Activated naive CD4-positive, alpha-beta T cell treated with anti-CD3 and anti-CD28 coated beads for 36 hours (primary cell): Measurements from ENCODE around the gene PRM3. TPM values are rescaled to one million over a fixed set of nuclear protein-coding genes. Genes with fewer than 3 reads are reported as not detected.

Experiments used
- CTCF ChIA-PET: fragments of 350-600 bp; sonication (Branson Sonifier 250); formaldehyde crosslinking; loops from one replicate; lab custom pipeline; 2021; ENCODE audit warnings: antibody characterized with exemption; lab: Charles Lee
- DNase-seq: peaks from one replicate; pipeline ENCODE4 v3.0.0-alpha.2; 2020
- H3K27ac Mint-ChIP-seq: one replicate; pipeline ENCODE4 v1.8.0; 2021; ENCODE audit warnings: mild to moderate bottlenecking, mixed read lengths
- H3K27me3 Mint-ChIP-seq: one replicate; pipeline ENCODE4 v1.8.0; 2021; ENCODE audit warnings: low read depth, mixed read lengths
- H3K36me3 Mint-ChIP-seq: one replicate; pipeline ENCODE4 v1.8.0; 2021; ENCODE audit warnings: low read depth, mixed read lengths
- H3K4me1 Mint-ChIP-seq: one replicate; pipeline ENCODE4 v1.8.0; 2021; ENCODE audit warnings: low read depth, mixed read lengths
- H3K4me3 Mint-ChIP-seq: one replicate; pipeline ENCODE4 v1.8.0; 2021; ENCODE audit warnings: mild to moderate bottlenecking, moderate library complexity, mixed read lengths
- H3K9me3 Mint-ChIP-seq: one replicate; pipeline ENCODE4 v1.8.0; 2021; ENCODE audit warnings: mixed read lengths
- intact Hi-C: fragments of 100-400 bp; cut with micrococcal nuclease; formaldehyde crosslinking; loops from one replicate; pipeline ENCODE4 v1.15.1; 2023
- total RNA-seq, 2 experiments: library from RNA; stranded (reverse); gene quantifications; one replicate each; pipeline ENCODE4 v1.2.3, GENCODE V29; 2021

Gene PRM3, protein sequence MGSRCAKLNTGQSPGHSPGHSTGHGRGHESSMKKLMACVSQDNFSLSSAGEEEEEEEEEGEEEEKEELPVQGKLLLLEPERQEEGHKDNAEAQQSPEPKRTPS
- not detected for total RNA-seq

DNA sequence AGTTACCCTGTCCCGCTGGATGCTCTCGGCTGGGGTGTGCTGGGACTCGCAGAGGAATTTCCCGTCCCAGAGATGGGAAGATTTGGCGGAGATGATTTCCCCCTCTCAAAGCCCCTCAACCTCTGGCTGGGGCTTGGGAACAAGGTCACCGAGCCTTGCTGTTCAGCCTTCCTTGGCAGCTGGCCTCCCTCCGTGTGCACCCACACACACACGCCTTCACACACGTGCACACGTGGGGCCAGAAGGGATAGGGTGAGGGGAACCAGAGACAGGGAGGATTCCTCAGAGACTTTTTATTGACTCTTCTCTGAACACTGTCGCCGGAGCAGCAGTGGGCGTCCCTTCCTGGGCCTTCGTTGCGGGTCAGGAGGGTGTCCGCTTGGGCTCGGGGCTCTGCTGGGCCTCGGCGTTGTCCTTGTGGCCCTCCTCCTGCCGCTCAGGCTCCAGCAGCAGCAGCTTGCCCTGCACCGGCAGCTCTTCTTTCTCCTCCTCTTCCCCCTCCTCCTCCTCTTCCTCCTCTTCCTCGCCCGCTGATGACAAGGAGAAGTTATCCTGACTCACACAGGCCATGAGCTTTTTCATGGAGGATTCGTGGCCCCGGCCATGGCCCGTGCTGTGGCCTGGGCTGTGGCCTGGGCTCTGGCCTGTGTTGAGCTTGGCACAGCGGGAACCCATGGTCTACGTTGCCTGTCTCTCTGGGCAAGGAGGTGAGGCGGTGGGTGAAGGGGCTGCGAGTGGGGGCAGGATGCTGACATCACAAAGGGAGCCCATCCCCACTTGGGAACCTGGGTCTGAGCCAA is at the start of gene PRM3:
TSS of gene PRM3 (minus strand) at position 709 of the 800 bp plus-strand sequence. CDS start at position 675, 34 bp downstream.
- CTCF ChIA-PET, result interaction anchor here (0.7 to 1.6 kb wide), 2 partner anchors 99 to 124 kb away, joined by 3 read pairs; no protein-coding TSS in a partner anchor
- peaks cover 1% of the 10 kb centered on the region for H3K4me1 Mint-ChIP-seq
- intact Hi-C loops, result no loop called here
- no peak within 1 kb of the TSS for H3K27ac Mint-ChIP-seq
- no peaks in the 10 kb centered on the region for H3K36me3 Mint-ChIP-seq
- no peak within 1 kb of the TSS for H3K4me3 Mint-ChIP-seq
- DNase-seq, result no peak
- H3K9me3 Mint-ChIP-seq, result no peaks in the 10 kb centered on the region
- no peaks in the 10 kb centered on the region for H3K27me3 Mint-ChIP-seq

DNA sequence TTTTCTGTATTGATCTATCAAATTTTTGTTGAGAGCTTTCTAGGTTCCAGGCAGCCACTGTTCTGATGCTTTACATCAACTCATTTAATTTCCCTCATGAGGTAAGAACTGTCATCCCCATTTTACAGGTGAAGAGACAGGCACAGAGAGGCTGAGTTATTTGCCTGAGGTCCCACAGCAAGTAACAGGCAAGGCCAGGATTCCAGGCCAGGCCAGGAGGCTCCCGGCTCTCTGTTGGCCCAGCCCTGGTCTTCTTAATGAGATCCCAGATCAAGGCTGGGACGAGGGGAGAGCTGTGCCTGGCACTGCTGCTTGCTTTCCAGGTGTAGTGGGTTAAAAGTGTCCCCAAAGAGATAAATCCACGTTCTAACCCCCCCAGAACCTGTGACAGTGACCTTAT is 49.4 kb upstream of the PRM3 start:
- CTCF ChIA-PET, result interaction anchor here (0.6 to 1.7 kb wide), 3 partner anchors 34 to 84 kb away, joined by 3 read pairs; no protein-coding TSS in a partner anchor
- no peak for DNase-seq
- Mint-ChIP-seq H3K27ac (no peak overlapping the region), H3K9me3 (no peaks in the 10 kb centered on the region), H3K27me3 (no peaks in the 10 kb centered on the region), H3K4me3 (no peak overlapping the region), H3K4me1 (peaks cover 27% of the 10 kb centered on the region), H3K36me3 (no peaks in the 10 kb centered on the region)
- intact Hi-C loops, result no loop called here

DNA sequence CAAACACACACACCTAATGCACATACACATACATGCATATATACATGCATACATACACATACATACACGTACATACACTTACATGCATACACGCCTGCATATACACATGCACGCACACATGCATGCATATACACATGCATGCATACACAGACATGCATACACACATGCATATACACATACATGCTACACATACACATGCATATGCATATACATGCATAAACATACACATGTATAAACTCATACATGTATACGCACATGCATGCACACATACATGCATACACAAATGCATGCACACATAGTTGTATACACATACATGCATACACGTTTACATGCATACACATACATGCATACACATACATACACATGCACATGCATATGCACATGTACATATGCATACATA is 48.2 kb upstream of the PRM3 start:
- intact Hi-C loops, result no loop called here
- Mint-ChIP-seq H3K27ac (no peak overlapping the region), H3K36me3 (no peaks in the 10 kb centered on the region), H3K4me3 (no peak overlapping the region), H3K4me1 (peaks cover 17% of the 10 kb centered on the region), H3K9me3 (no peaks in the 10 kb centered on the region), H3K27me3 (no peaks in the 10 kb centered on the region)
- no peak for DNase-seq
- CTCF ChIA-PET, result no interaction called here

DNA sequence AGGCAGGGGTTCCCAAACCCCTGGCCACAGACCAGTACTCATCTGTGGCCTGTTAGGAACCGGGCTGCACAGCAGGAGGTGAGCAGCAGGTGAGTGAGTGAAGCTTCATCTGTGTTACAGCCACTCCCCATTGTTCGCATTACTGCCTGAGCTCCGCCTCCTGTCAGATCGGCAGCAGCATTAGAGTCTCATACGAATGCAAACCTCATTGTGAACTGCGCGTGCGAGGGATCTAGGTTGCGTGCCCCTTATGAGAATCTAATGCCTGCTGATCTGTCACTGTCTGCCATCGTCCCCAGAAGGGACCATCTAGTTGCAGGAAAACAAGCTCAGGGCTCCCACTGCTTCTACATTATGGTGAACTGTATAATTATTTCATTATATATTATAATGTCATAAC is 46.7 kb upstream of the PRM3 start:
- CTCF ChIA-PET, result interaction anchor here (1.6 kb wide), 1 partner anchor 52 kb away, joined by 3 read pairs; no protein-coding TSS in a partner anchor
- Mint-ChIP-seq H3K4me3 (no peak overlapping the region), H3K27me3 (no peaks in the 10 kb centered on the region), H3K27ac (no peak overlapping the region), H3K9me3 (no peaks in the 10 kb centered on the region), H3K36me3 (no peaks in the 10 kb centered on the region), H3K4me1 (peaks cover 4% of the 10 kb centered on the region)
- DNase-seq, result no peak
- intact Hi-C loops, result no loop called here

DNA sequence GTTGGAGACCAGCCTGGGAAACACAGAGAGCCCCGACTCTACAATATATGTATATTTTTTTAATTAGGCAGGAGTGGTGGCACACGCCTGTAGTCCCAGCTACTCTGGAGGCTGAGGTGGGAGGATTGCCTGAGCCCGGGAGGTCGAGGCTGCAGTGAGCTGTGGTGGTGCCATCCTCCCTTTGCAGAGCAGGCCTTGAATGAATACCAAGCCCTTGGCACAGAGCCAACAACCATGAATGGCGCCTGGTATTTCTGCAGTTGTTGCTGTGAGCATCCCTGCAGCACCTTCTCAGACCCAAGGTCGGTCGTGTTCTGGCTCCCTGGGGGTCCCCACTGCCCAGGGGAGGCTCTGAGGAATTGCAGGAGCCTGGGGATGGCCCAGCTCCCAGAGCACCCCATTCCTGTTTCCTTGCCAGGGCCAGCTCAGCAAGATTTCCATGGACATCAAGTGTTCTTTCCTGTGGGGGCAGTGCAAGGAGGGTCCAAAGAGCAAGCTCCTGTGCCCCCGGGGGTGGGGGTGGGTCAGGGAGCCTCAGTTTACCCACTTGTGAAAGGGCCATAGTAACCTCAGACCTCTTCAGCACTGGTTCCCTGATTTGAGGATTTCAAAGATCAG is 46.2 kb upstream of the PRM3 start:
- Mint-ChIP-seq H3K27me3 (no peaks in the 10 kb centered on the region), H3K36me3 (no peaks in the 10 kb centered on the region), H3K4me1 (no peaks in the 10 kb centered on the region), H3K4me3 (no peak overlapping the region), H3K27ac (no peak overlapping the region), H3K9me3 (no peaks in the 10 kb centered on the region)
- intact Hi-C loops, result no loop called here
- CTCF ChIA-PET, result interaction anchor here (0.6 to 1.6 kb wide), 2 partner anchors 52 to 498 kb away, joined by 3 read pairs; no protein-coding TSS in a partner anchor
- no peak for DNase-seq

DNA sequence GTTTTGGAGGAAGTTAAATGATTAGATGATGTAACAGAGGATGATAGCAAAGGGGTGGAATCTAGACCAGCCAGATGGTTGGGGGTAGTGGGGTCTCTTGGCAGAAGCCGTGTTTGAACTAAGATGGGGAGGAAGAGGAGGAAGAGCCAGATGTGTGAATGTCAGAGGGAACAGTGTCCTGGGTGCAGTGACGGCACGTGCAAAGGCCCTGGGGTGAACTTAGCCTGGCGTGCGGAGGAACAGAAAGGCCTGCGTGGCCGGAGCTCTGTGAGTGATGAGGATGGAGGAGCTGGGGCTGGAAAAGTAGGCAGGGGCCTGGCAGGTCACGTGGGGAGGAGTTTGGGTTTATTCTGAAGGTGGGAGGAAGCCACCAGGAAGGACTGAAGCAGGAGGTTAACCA is 45.4 kb upstream of the PRM3 start:
- H3K27me3 Mint-ChIP-seq, result no peaks in the 10 kb centered on the region
- H3K9me3 Mint-ChIP-seq, result no peaks in the 10 kb centered on the region
- DNase-seq, result no peak
- H3K36me3 Mint-ChIP-seq, result no peaks in the 10 kb centered on the region
- H3K4me1 Mint-ChIP-seq, result no peaks in the 10 kb centered on the region
- no peak overlapping the region for H3K4me3 Mint-ChIP-seq
- H3K27ac Mint-ChIP-seq, result no peak overlapping the region
- intact Hi-C loops, result no loop called here
- CTCF ChIA-PET, result interaction anchor here (0.7 to 1.6 kb wide), 2 partner anchors 36 to 53 kb away, joined by 3 read pairs; no protein-coding TSS in a partner anchor

DNA sequence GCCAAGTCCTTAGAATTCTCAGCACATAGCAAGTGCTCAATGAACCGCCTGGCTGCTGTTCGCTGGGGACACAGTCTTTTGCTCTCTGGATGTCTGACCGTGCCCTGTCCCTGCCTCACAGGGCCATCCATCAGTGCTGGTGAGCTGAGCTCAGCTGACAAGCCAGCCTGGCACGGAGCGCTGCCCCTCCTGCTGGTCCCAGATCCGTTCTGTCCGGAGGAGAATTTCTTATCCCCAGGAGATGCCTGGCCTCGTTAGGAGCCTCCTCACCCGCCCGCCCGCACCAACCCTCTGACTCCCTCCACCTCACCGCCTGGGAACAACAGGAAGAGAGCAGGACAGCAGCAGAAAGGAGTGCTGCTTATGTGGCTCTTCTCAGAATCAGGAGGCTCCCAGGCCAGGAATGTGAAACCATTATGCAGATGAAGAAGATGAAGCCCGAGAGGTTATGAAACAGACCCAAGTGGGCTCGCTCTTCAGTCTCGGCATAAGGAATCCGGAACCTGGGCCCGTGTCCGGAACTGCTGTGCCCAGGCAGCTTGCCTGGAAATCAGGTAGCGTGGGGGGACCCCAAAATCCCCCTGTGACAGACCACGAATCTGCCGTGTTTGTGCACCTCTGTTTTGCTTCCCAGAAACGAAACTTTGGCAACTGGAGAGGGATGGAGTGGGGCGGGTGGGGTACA is 43.0 kb upstream of the PRM3 start:
- H3K4me1 Mint-ChIP-seq, result peaks cover 17% of the 10 kb centered on the region
- H3K27me3 Mint-ChIP-seq, result no peaks in the 10 kb centered on the region
- intact Hi-C loops, result no loop called here
- CTCF ChIA-PET, result no interaction called here
- no peaks in the 10 kb centered on the region for H3K9me3 Mint-ChIP-seq
- H3K27ac Mint-ChIP-seq, result no peak overlapping the region
- no peak overlapping the region for H3K4me3 Mint-ChIP-seq
- no peaks in the 10 kb centered on the region for H3K36me3 Mint-ChIP-seq
- DNase-seq, result no peak

DNA sequence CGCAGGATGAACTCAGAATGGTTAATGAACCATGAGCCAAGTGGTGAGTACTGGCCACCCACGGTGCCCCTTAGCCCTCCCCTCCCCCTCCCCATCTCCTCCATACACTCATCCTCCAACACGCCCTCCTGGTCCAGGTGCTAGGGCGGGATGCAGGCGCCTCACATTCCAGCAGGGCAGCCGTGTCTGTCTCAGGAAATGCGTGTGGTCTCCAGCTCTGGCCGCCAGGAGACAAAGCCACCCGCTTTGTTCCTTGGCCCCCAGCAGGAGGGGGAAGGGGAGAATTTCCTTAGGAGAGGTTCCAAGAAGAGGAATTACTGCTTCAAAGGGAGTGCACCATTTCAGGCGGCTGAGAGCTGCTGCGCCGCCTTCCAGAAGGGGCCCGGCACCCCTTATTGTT is 42.1 kb upstream of the PRM3 start:
- H3K27me3 Mint-ChIP-seq, result no peaks in the 10 kb centered on the region
- H3K36me3 Mint-ChIP-seq, result no peaks in the 10 kb centered on the region
- H3K4me3 Mint-ChIP-seq, result no peak overlapping the region
- H3K4me1 Mint-ChIP-seq, result peaks cover 26% of the 10 kb centered on the region
- intact Hi-C loops, result no loop called here
- no peaks in the 10 kb centered on the region for H3K9me3 Mint-ChIP-seq
- CTCF ChIA-PET, result no interaction called here
- DNase-seq, result no peak
- no peak overlapping the region for H3K27ac Mint-ChIP-seq

DNA sequence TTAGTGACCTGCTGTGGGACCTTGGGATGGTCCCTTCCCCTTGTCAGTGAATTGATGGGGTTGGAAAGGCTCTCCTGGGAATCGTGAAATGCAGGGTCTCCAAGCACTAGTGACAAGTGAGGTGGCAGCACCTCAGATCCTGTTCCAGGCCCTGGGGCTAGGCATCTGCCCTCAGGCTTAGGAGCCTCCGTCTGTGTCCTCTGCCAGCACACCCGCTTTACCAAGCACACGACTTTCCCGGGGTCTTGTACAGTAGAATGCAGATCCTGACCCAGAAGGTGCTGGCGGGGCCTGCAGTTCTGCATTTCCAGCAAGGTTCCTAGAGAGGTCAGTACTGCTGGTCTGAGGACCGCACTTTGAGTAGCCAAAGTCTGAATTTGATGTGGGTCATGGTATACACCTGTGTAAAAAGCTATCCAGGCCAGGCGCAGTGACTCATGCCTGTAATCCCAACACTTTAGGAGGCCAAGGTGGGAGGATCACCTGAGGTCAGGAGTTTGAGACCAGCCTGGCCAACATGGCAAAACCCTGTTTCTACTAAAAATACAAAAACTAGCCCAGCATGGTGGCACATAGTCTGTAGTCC is 41.0 kb upstream of the PRM3 start:
- intact Hi-C loops, result loop anchor here (5.0 kb wide), 1 partner anchor 57 kb away; the partner anchor contains the start of gene SOCS1
- H3K36me3 Mint-ChIP-seq, result no peaks in the 10 kb centered on the region
- CTCF ChIA-PET, result interaction anchor here (1.0 kb wide), 1 partner anchor 328 kb away, joined by 3 read pairs; no protein-coding TSS in a partner anchor
- no peaks in the 10 kb centered on the region for H3K27me3 Mint-ChIP-seq
- no peak for DNase-seq
- no peak overlapping the region for H3K4me3 Mint-ChIP-seq
- H3K9me3 Mint-ChIP-seq, result no peaks in the 10 kb centered on the region
- peaks cover 33% of the 10 kb centered on the region for H3K4me1 Mint-ChIP-seq
- H3K27ac Mint-ChIP-seq, result no peak overlapping the region

DNA sequence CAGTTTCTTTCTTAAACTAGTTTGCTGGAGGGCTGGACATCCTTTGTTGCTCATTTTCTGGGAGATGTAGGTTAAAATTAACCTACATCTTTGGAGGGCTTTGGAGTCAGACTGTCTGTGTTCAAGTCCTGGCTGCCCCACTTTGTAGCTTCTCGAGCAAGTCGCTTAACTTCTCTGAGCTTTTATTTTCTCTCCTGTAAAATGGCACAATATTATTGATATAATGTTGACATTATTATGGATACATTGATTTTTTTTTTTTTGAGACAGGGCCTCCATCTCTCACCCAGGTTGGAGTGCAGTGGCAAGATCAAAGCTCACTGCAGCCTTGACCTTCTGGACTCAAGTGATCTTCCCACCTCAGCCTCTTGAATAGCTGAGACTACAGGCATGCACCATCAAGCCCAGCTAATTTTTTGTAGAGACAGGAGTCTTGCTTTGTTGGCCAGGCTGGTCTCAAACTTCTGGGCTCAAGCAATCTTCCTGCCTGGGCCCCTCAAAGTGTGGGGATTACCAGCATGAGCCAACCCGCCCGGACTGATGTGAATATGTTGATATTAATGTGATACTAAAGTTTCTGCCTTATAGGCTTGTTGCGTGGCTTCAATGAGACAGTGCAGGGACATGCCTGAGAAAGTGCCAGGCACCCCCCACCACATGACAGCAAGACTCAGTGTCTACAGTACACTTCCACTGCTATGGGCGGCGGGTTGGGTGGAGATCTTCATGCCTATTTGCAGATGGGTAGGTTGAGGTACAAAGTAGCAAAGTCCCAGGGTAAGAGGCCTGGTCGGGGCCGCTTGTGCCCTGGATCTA is 40.3 kb upstream of the PRM3 start:
- no peak overlapping the region for H3K27ac Mint-ChIP-seq
- no peak overlapping the region for H3K4me3 Mint-ChIP-seq
- intact Hi-C loops, result loop anchor here (5.0 kb wide), 1 partner anchor 56 kb away; the partner anchor contains the start of gene SOCS1
- peaks cover 33% of the 10 kb centered on the region for H3K4me1 Mint-ChIP-seq
- H3K36me3 Mint-ChIP-seq, result no peaks in the 10 kb centered on the region
- no peaks in the 10 kb centered on the region for H3K27me3 Mint-ChIP-seq
- H3K9me3 Mint-ChIP-seq, result no peaks in the 10 kb centered on the region
- CTCF ChIA-PET, result interaction anchor here (0.6 to 1.0 kb wide), 4 partner anchors 59 to 328 kb away, joined by 3 to 5 read pairs (median 4); no protein-coding TSS in a partner anchor
- no peak for DNase-seq
